HEK293T (cell line): ENCODE results near the gene TAS1R2.
"Not testable (repeated sequence)": the region's sequence is repeated elsewhere in the genome, so short reads cannot be mapped to it uniquely, and the experiment has no call there.

Experiments
- CTCF ChIA-PET: fragments of 350-600 bp; formaldehyde crosslinking; extraction: SDS; loops from one replicate; lab custom pipeline; 2021; ENCODE audit warnings: antibody characterized with exemption, inconsistent platforms; lab: Yijun Ruan, JAX
- POLR2A ChIA-PET: fragments of 350-600 bp; formaldehyde crosslinking; extraction: SDS; loops from one replicate; lab custom pipeline; 2020; ENCODE audit warnings: antibody characterized with exemption, inconsistent platforms; lab: Yijun Ruan, JAX
- DNase-seq: peaks from one replicate; pipeline ENCODE4 v3.0.0; 2012; ENCODE audit warnings: mixed read lengths; ENCODE audit errors: extremely low spot score
- ARNT ChIP-seq: fragments of 450-650 bp; IDR thresholded peaks from 2 replicates; pipeline ENCODE4 v1.6.1; 2017; ENCODE audit warnings: mild to moderate bottlenecking
- BHLHE40 ChIP-seq: fragments of 450-650 bp; IDR thresholded peaks from 2 replicates; pipeline ENCODE4 v1.6.1; 2016; ENCODE audit warnings: mild to moderate bottlenecking, moderate library complexity, borderline replicate concordance
- CTBP1 ChIP-seq: fragments of 450-650 bp; IDR thresholded peaks from 2 replicates; pipeline ENCODE4 v1.6.1; 2016; ENCODE audit warnings: borderline replicate concordance
- ELF4 ChIP-seq: fragments of 450-650 bp; IDR thresholded peaks from 2 replicates; pipeline ENCODE4 v1.6.1; 2017; ENCODE audit warnings: antibody characterized with exemption
- FOXA1 ChIP-seq: fragments of 450-650 bp; IDR thresholded peaks from 2 replicates; pipeline ENCODE4 v1.6.1; 2016; ENCODE audit warnings: mild to moderate bottlenecking
- FOXK2 ChIP-seq: fragments of 450-650 bp; IDR thresholded peaks from 2 replicates; pipeline ENCODE4 v1.6.1; 2016; ENCODE audit warnings: mild to moderate bottlenecking
- FOXM1 ChIP-seq: fragments of 450-650 bp; IDR thresholded peaks from 2 replicates; pipeline ENCODE4 v1.6.1; 2017; ENCODE audit warnings: mild to moderate bottlenecking, borderline replicate concordance
- HDGF ChIP-seq: fragments of 450-650 bp; IDR thresholded peaks from 2 replicates; pipeline ENCODE4 v1.6.1; 2017; ENCODE audit warnings: antibody characterized with exemption, borderline replicate concordance
- L3MBTL2 ChIP-seq: fragments of 450-650 bp; conservative IDR thresholded peaks from 2 replicates; pipeline ENCODE4 v1.6.1; 2016; ENCODE audit warnings: mild to moderate bottlenecking
- LEF1 ChIP-seq: fragments of 450-650 bp; IDR thresholded peaks from 2 replicates; pipeline ENCODE4 v1.6.1; 2017; ENCODE audit warnings: mild to moderate bottlenecking, borderline replicate concordance
- NFRKB ChIP-seq: fragments of 450-650 bp; IDR thresholded peaks from 2 replicates; pipeline ENCODE4 v1.6.1; 2016; ENCODE audit warnings: mild to moderate bottlenecking, moderate library complexity
- SP1 ChIP-seq: fragments of 450-650 bp; IDR thresholded peaks from 2 replicates; pipeline ENCODE4 v1.6.1; 2017
- SUZ12 ChIP-seq: fragments of 450-650 bp; IDR thresholded peaks from 2 replicates; pipeline ENCODE4 v1.6.1; 2016; ENCODE audit warnings: mild to moderate bottlenecking
- TARDBP ChIP-seq: fragments of 450-650 bp; IDR thresholded peaks from 2 replicates; pipeline ENCODE4 v1.6.1; 2016
- ZNF384 ChIP-seq: fragments of 450-650 bp; IDR thresholded peaks from 2 replicates; pipeline ENCODE4 v1.6.1; 2016
- TF ChIP-seq, protein P1 (sequence below): fragments of 450-650 bp; IDR thresholded peaks from 2 replicates; pipeline ENCODE4 v1.6.1; 2016

TAS1R2 gene

GRCh38 chr1:18870957-18871356 lies 11.5 kb upstream of the TAS1R2 start:
- no peak for DNase-seq
- TF ChIP-seq BHLHE40, result no peak
- TF ChIP-seq NFRKB, result no peak
- TF ChIP-seq ZNF384, result no peak
- no peak for TF ChIP-seq LEF1
- no peak for TF ChIP-seq CTBP1
- no peak for TF ChIP-seq ARNT
- no peak for TF ChIP-seq ELF4
- no peak for TF ChIP-seq FOXK2
- no peak for TF ChIP-seq HDGF
- no peak for TF ChIP-seq L3MBTL2
- TF ChIP-seq FOXA1, result no peak
- TF ChIP-seq, protein P1, sequence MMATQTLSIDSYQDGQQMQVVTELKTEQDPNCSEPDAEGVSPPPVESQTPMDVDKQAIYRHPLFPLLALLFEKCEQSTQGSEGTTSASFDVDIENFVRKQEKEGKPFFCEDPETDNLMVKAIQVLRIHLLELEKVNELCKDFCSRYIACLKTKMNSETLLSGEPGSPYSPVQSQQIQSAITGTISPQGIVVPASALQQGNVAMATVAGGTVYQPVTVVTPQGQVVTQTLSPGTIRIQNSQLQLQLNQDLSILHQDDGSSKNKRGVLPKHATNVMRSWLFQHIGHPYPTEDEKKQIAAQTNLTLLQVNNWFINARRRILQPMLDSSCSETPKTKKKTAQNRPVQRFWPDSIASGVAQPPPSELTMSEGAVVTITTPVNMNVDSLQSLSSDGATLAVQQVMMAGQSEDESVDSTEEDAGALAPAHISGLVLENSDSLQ, result no peak
- no peak for TF ChIP-seq SUZ12
- TF ChIP-seq TARDBP, result no peak
- TF ChIP-seq SP1, result no peak
- TF ChIP-seq FOXM1, result no peak
- ChIA-PET CTCF (no interaction called here), POLR2A (no interaction called here)

GRCh38 chr1:18870595-18870865 lies 11.1 kb upstream of the TAS1R2 start:
- CTCF ChIA-PET, DNase-seq, POLR2A ChIA-PET: not testable (repeated sequence)

DNA sequence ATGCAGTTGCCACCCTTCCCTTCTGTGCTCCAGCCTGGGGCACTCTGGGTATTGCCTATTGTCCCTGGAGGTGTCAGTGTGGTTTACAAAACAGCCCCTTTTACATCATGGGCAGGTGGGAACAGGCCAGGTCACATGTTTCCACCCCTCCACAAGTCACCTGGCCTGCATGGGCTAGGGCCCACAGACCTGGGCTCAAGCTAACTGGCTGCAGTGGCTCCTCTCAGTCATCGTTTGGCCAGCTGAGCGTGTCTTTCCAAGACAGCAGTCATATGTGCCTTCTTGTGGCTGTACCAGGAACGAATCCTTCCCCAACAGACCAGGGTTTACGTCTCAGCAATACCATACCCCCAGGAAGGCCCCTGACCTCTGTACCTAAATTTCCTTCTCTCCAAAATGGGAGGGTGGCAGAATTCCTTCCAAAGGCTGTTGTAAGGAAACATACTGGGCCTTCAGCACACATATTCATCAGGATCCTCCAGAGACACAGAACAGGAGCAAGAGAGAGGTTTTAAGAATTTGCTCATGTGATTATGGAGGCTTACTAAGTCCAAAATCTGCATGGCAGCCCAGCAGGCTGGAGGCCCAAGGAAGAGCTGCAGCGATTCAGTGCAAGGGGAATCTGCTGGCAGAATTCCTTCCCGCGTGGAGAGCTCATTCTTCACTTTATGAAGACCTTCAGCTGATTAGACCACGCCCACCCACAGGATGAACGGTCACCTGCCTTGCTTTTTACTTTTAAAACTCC lies 10.6 kb upstream of the TAS1R2 start:
- ChIA-PET POLR2A (no interaction called here), CTCF (interaction anchor here (1.3 kb wide), 1 partner anchor 273 kb away, joined by 6 read pairs; no protein-coding TSS in a partner anchor)
- DNase-seq, result no peak
- TF ChIP-seq, protein P1, result no peak
- TF ChIP-seq HDGF, result no peak
- no peak for TF ChIP-seq FOXA1
- no peak for TF ChIP-seq ELF4
- no peak for TF ChIP-seq SP1
- TF ChIP-seq ZNF384, result no peak
- TF ChIP-seq SUZ12, result no peak
- no peak for TF ChIP-seq BHLHE40
- no peak for TF ChIP-seq FOXK2
- no peak for TF ChIP-seq L3MBTL2
- no peak for TF ChIP-seq TARDBP
- no peak for TF ChIP-seq LEF1
- TF ChIP-seq FOXM1, result no peak
- TF ChIP-seq CTBP1, result no peak
- no peak for TF ChIP-seq ARNT
- TF ChIP-seq NFRKB, result no peak

DNA sequence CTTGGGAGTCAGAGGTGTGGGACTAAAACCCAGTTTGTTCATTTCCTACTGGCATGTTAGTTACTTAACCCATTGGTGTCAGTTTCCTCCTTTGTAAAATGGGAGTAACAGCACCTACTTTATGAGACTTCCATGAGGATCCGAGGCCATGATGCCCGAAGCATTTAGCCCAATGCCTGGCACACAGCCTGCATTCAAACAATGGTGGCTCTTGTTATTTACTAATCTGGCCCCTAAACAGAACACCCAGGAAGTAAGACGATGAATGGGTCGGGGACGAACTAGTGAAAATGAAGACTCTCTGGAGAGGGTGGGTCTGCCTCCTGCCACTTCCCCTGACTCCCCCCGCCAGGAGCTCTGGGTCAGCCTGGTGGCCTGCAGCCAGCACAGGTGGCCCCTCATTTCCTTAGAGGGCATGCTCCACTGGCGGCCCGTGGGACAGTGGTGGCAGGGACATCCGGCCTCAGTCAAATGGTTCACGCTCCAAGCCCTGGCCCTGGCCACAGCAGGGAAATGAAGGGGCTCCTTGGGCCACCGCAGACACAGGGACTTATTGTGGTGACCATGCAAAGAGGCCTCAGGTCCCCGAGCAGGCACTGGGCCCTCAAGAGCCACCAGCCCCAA lies 9.5 kb upstream of the TAS1R2 start:
- TF ChIP-seq, protein P1, result no peak
- TF ChIP-seq SP1 (no peak), TARDBP (no peak), ARNT (no peak), CTBP1 (no peak), BHLHE40 (no peak), LEF1 (no peak)
- CTCF ChIA-PET, result interaction anchor here (0.6 to 1.3 kb wide), 2 partner anchors 272 to 410 kb away, joined by 3 to 6 read pairs; no protein-coding TSS in a partner anchor

GRCh38 chr1:18868354-18868753 lies 8.9 kb upstream of the TAS1R2 start:
- TF ChIP-seq CTBP1 (no peak), SUZ12 (no peak), ARNT (no peak), ZNF384 (no peak), BHLHE40 (no peak), ELF4 (no peak), SP1 (no peak), FOXK2 (no peak), HDGF (no peak), TARDBP (no peak), L3MBTL2 (no peak), NFRKB (no peak), FOXM1 (no peak), LEF1 (no peak), FOXA1 (no peak)
- TF ChIP-seq, protein P1, result no peak
- POLR2A ChIA-PET, result no interaction called here
- DNase-seq, result no peak
- CTCF ChIA-PET, result no interaction called here

More for the DNA sequence above, 9.5 kb upstream of the TAS1R2 start:
- DNase-seq, result no peak
- POLR2A ChIA-PET, result no interaction called here

GRCh38 chr1:18866846-18867245 lies 7.4 kb upstream of the TAS1R2 start:
- CTCF ChIA-PET, result no interaction called here
- POLR2A ChIA-PET, result no interaction called here
- TF ChIP-seq ELF4 (no peak), BHLHE40 (no peak), NFRKB (no peak), CTBP1 (no peak), HDGF (no peak), FOXK2 (no peak), SUZ12 (no peak), SP1 (no peak), LEF1 (no peak), ARNT (no peak), TARDBP (no peak)
- TF ChIP-seq, protein P1, result no peak
- no peak for DNase-seq
